ENCODE measurements around the gene CHAT. TPM values are rescaled to one million over a fixed set of nuclear protein-coding genes. Genes with fewer than 3 reads are reported as not detected.

The CHAT gene
- total RNA-seq, 1 donor from 2014 or later: not detected

GRCh38 chr10:49631975-49632374, 18.1 kb downstream of the CHAT start:
- no peak for ATAC-seq

- ATAC-seq: peak; percentile 25
These were observed 18.8 kb downstream of the CHAT start for GRCh38 chr10:49632406-49633317.

- ATAC-seq: no peak
These were observed 19.7 kb downstream of the CHAT start for GRCh38 chr10:49633327-49634068.

GRCh38 chr10:49634069-49634660, 20.3 kb downstream of the CHAT start:
- ATAC-seq: no peak

GRCh38 chr10:49642311-49642710, 28.5 kb downstream of the CHAT start:
- ATAC-seq: no peak

GRCh38 chr10:49643241-49644034, 29.6 kb downstream of the CHAT start:
- ATAC-seq: no peak

- no peak for ATAC-seq
These were observed 30.3 kb downstream of the CHAT start for GRCh38 chr10:49644035-49644646.

GRCh38 chr10:49645417-49645816, 31.6 kb downstream of the CHAT start:
- no peak for ATAC-seq

- ATAC-seq: peak; percentile 74
These were observed 32.3 kb downstream of the CHAT start for GRCh38 chr10:49645871-49646870.

GRCh38 chr10:49647554-49647953, 33.7 kb downstream of the CHAT start:
- no peak for ATAC-seq

GRCh38 chr10:49647985-49648795, 34.4 kb downstream of the CHAT start:
- no peak for ATAC-seq

- ATAC-seq: no peak
These were observed 35.5 kb downstream of the CHAT start for GRCh38 chr10:49649294-49649693.

- no peak for ATAC-seq
These were observed 36.3 kb downstream of the CHAT start for GRCh38 chr10:49649936-49650723.

- no peak for ATAC-seq
These were observed 36.8 kb downstream of the CHAT start for GRCh38 chr10:49650724-49651034.

GRCh38 chr10:49651039-49651835, 37.4 kb downstream of the CHAT start:
- no peak for ATAC-seq

- no peak for ATAC-seq
These were observed 38.1 kb downstream of the CHAT start for GRCh38 chr10:49651917-49652316.

- no peak for ATAC-seq
These were observed 38.8 kb downstream of the CHAT start for GRCh38 chr10:49652421-49653272.

Data from esophagus mucosa (tissue), 1 donor.